Neutrophil (primary cell): Measurements from ENCODE around the gene CACNA1D.

ENCODE experiments used
- H3K27ac ChIP-seq: fragments of 200-600 bp; sonication (generic); 2 replicates; pipeline ENCODE4 v1.5.1; 2016; ENCODE audit warnings: mild to moderate bottlenecking, moderate library complexity
- H3K27me3 ChIP-seq: fragments of 200-600 bp; sonication (generic); 2 replicates; pipeline ENCODE4 v1.6.0; 2016; ENCODE audit warnings: mild to moderate bottlenecking
- H3K36me3 ChIP-seq: fragments of 200-600 bp; sonication (generic); 2 replicates; pipeline ENCODE4 v1.5.1; 2017
- H3K4me1 ChIP-seq, 2 experiments: fragments of 200-600 bp in 1 of 2; sonication (generic) in 1 of 2; 1 replicate in 1 of 2; 2 replicates in 1 of 2; pipeline versions ENCODE4 v1.5.1 to v1.6.1; 2013 to 2016; ENCODE audit warnings: low read depth in 1 of 2, low read length in 1 of 2, mild to moderate bottlenecking in 1 of 2, moderate library complexity in 1 of 2; ENCODE audit not compliant: control insufficient read depth in 1 of 2, insufficient read depth in 1 of 2
- H3K4me3 ChIP-seq, 2 experiments: fragments of 200-600 bp in 1 of 2; sonication (generic) in 1 of 2; 1 replicate in 1 of 2; 2 replicates in 1 of 2; pipeline ENCODE4 v1.5.1; 2013 to 2016; ENCODE audit warnings: low read depth in 1 of 2, low read length in 1 of 2, mild to moderate bottlenecking in 1 of 2, moderate library complexity in 1 of 2
- H3K9me3 ChIP-seq: fragments of 200-600 bp; sonication (generic); 2 replicates; pipeline ENCODE4 v1.5.1; 2016
- TF ChIP-seq, protein P1 (sequence below): fragments of 200-600 bp; sonication (generic); IDR thresholded peaks from 2 replicates; pipeline ENCODE4 v1.5.1; 2016; ENCODE audit warnings: antibody characterized with exemption

The CACNA1D gene

DNA sequence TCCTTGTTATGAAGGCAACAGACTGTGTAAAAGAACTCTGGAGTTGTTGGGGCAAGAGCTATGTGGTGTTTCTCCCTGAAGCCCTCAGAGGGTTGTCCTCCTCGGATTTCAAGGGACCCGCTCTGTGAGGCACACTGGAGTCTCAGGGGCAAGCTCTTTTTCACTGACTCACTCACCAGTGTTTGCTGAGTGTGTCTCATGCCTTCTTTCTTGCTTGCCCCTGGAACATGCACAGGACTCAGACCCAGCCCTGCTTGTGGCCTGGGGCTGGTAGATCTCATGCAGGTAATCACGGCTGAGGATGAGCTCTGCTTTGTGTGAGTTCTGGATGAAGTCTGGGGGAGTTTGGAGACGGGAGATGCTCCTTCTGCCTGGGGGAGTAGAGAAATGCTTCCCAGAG lies 93.7 kb downstream of the CACNA1D start:
- Histone ChIP-seq H3K27ac (no peak overlapping the region), H3K27me3 (peaks cover 18% of the 10 kb centered on the region), H3K4me3 (no peak overlapping the region), H3K4me1 (peaks cover 0 to 5% of the 10 kb centered on the region in 2 experiments), H3K9me3 (no peaks in the 10 kb centered on the region), H3K36me3 (no peaks in the 10 kb centered on the region)
- TF ChIP-seq, protein P1, sequence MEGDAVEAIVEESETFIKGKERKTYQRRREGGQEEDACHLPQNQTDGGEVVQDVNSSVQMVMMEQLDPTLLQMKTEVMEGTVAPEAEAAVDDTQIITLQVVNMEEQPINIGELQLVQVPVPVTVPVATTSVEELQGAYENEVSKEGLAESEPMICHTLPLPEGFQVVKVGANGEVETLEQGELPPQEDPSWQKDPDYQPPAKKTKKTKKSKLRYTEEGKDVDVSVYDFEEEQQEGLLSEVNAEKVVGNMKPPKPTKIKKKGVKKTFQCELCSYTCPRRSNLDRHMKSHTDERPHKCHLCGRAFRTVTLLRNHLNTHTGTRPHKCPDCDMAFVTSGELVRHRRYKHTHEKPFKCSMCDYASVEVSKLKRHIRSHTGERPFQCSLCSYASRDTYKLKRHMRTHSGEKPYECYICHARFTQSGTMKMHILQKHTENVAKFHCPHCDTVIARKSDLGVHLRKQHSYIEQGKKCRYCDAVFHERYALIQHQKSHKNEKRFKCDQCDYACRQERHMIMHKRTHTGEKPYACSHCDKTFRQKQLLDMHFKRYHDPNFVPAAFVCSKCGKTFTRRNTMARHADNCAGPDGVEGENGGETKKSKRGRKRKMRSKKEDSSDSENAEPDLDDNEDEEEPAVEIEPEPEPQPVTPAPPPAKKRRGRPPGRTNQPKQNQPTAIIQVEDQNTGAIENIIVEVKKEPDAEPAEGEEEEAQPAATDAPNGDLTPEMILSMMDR = no peak

DNA sequence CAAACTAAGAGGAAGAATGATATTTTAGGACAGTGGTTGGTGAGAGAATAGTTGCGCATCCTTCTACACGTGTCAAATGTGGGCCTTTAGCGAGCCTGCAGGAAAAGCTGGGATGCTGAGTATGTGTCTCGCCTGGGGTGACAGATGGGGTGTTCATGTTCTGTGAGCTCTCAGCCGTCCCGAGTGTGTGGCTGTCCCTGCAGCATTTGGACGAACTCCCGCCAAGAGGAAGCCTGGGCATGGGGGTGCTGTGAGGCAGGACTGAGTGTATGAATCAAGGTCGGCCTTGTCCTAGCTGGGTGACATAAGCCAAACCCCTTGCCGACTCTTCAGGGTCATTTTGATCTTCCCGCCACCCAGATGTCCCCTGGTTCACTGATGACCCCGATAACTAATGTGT lies 94.8 kb downstream of the CACNA1D start:
- H3K4me1 ChIP-seq = peaks cover 0 to 5% of the 10 kb centered on the region in 2 experiments
- no peaks in the 10 kb centered on the region for H3K36me3 ChIP-seq
- no peak overlapping the region for H3K27ac ChIP-seq
- no peak overlapping the region for H3K4me3 ChIP-seq
- TF ChIP-seq, protein P1 = no peak
- H3K27me3 ChIP-seq = peaks cover 7% of the 10 kb centered on the region
- H3K9me3 ChIP-seq = no peaks in the 10 kb centered on the region

DNA sequence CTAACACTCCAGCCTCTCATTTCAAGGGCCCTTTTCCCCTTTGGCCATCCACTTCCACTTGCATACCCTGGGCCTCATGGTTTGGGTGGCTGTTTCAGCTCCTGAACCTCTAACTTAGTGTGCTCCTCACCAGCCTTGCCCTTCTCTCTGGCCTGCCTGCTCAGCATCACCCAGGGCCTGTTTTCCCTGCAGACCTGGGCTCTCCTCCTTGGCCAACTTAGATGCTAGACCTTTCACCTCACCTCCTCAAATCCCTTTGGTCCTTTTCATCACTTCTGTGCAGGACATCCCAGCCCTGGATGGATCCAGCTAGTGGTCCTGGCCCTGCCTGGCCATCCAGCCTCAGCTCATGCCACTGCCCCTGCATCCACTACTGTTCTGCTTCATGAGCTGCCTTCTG lies 95.4 kb downstream of the CACNA1D start:
- Histone ChIP-seq H3K9me3 (no peaks in the 10 kb centered on the region), H3K4me3 (no peak overlapping the region), H3K36me3 (no peaks in the 10 kb centered on the region), H3K27me3 (peaks cover 7% of the 10 kb centered on the region), H3K4me1 (no peaks in the 10 kb centered on the region), H3K27ac (no peak overlapping the region)
- TF ChIP-seq, protein P1 = no peak

DNA sequence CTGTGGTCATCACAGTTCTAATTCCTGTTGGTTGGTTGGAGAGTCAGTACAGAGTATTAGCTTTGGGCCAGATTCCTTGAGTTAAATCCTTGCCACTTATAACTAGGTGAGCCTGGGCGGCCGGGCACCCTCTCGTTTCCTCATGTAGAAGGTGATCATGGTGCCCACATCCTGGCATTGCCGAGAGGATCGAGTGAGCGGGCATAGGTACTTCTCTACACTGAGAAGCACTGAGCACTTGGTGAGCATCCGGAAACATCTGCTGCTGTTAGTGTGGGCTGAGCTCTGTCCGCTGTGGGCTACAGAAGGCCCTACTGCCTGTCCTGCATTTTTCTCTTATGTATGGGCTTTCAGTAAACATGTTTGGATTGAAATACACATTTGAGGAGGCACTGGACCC lies 96.2 kb downstream of the CACNA1D start:
- H3K36me3 ChIP-seq = no peaks in the 10 kb centered on the region
- H3K4me1 ChIP-seq = no peaks in the 10 kb centered on the region
- TF ChIP-seq, protein P1 = no peak
- H3K27ac ChIP-seq = no peak overlapping the region
- no peaks in the 10 kb centered on the region for H3K9me3 ChIP-seq
- no peak overlapping the region for H3K4me3 ChIP-seq
- H3K27me3 ChIP-seq = peaks cover 7% of the 10 kb centered on the region

DNA sequence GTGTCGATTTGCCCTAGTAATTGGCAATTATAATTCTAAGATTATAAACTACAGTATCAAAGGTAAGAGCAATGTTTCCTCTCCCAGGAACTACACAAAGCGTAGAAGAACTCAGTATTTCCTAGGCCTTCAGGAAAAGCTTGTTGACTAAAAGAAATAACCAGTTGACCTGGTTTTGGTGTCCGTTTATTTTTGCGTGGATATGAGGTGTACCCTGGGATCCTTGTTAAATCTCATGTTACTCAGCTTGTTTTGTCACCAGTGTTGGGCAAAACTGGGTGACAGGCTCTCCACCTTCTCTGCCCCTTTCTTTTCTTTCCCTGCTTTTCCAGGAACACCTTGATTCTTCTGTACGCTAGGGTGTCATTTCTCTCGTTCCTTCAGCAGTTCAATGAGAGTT lies 97.2 kb downstream of the CACNA1D start:
- TF ChIP-seq, protein P1 = no peak

DNA sequence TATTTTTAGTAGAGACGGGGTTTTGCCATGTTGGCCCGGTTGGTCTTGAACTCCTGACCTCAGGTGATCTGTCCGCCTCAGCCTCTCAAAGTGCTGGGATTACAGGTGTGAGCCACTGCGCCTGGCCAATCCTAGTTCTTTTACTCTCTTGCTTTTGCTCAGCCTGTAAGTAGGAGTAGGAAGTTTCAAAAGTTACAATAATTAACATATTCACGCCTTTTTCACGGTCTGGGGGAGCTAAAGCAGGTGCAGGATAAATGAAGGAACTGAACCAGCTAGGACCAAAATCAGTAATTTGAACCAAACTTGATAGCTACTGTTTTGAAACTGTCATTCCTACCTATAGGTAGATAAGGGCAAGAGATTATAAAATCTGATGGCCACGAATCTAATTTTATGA lies 98.5 kb downstream of the CACNA1D start:
- TF ChIP-seq, protein P1 = no peak
- H3K36me3 ChIP-seq = no peaks in the 10 kb centered on the region
- H3K4me1 ChIP-seq = no peaks in the 10 kb centered on the region
- H3K27me3 ChIP-seq = peaks cover 5% of the 10 kb centered on the region
- no peak overlapping the region for H3K27ac ChIP-seq
- no peak overlapping the region for H3K4me3 ChIP-seq
- no peaks in the 10 kb centered on the region for H3K9me3 ChIP-seq

More for the DNA sequence above, 97.2 kb downstream of the CACNA1D start:
- Histone ChIP-seq H3K27me3 (peaks cover 7% of the 10 kb centered on the region), H3K36me3 (no peaks in the 10 kb centered on the region), H3K9me3 (no peaks in the 10 kb centered on the region), H3K4me1 (no peaks in the 10 kb centered on the region), H3K27ac (no peak overlapping the region), H3K4me3 (no peak overlapping the region)
